Motor neuron (in vitro differentiated cells): ENCODE data around the gene GUCY2D. TPM values are rescaled to one million over a fixed set of nuclear protein-coding genes. Genes with fewer than 3 reads are reported as not detected.
"Not testable (repeated sequence)": the region's sequence is repeated elsewhere in the genome, so short reads cannot be mapped to it uniquely, and the experiment has no call there.

ENCODE experiments used
- ATAC-seq, 8 experiments: fragments of 200-7000 bp; cut with Tn5 transposase; replicated peaks in 6 of 8; 2 replicates each; pipeline ENCODE4 v1.8.0; 2021; ENCODE audit warnings: mild to moderate bottlenecking in 8 of 8, moderate library complexity in 8 of 8
- H3K27ac ChIP-seq, 2 donors: fragments of 250-450 bp; sonication (Bioruptor Pico); 2 replicates each; pipeline ENCODE4 v1.9.0; 2021; ENCODE audit warnings: antibody characterized with exemption in 2 of 2, mild to moderate bottlenecking in 2 of 2, moderate library complexity in 1 of 2
- H3K4me1 ChIP-seq, 2 donors: fragments of 250-450 bp; sonication (Bioruptor Pico); replicated peaks in 1 of 2; 2 replicates each; pipeline ENCODE4 v1.6.1; 2021; ENCODE audit warnings: antibody characterized with exemption in 2 of 2, mild to moderate bottlenecking in 2 of 2, moderate library complexity in 1 of 2
- H3K4me3 ChIP-seq, 5 donors: fragments of 250-450 bp; sonication (Bioruptor Pico); 2 replicates each; pipeline ENCODE4 v1.9.0; 2021; ENCODE audit warnings: antibody characterized with exemption in 5 of 5, mild to moderate bottlenecking in 5 of 5, moderate library complexity in 4 of 5
- WGBS, 10 experiments: fragments of 450-650 bp; shearing (Covaris generic); methylation state at CpG; one replicate each; pipeline ENCODE4 v1.0.0; 2022; 5-methylcytosine and 5-hydroxymethylcytosine counted together
- in situ Hi-C, 9 experiments: fragments of 400-800 bp; cut with MboI; loops; one replicate each; pipeline ENCODE4 v1.15.0; 2021; ENCODE audit warnings: low sequenced_read_pairs in 9 of 9, low pct_unique_long_range_greater_than_20kb in 2 of 9; ENCODE audit not compliant: unreplicated experiment in 9 of 9
- total RNA-seq, 8 experiments: library from RNA; unstranded; fragments of 300-600 nt; gene quantifications; 2 replicates each; pipeline versions ENCODE4 v1.2.3 to v1.2.4, GENCODE V29; 2022

The GUCY2D gene
- under 1 TPM in 1 of 8 experiments, not detected in 7; 1.00 TPM for total RNA-seq

DNA sequence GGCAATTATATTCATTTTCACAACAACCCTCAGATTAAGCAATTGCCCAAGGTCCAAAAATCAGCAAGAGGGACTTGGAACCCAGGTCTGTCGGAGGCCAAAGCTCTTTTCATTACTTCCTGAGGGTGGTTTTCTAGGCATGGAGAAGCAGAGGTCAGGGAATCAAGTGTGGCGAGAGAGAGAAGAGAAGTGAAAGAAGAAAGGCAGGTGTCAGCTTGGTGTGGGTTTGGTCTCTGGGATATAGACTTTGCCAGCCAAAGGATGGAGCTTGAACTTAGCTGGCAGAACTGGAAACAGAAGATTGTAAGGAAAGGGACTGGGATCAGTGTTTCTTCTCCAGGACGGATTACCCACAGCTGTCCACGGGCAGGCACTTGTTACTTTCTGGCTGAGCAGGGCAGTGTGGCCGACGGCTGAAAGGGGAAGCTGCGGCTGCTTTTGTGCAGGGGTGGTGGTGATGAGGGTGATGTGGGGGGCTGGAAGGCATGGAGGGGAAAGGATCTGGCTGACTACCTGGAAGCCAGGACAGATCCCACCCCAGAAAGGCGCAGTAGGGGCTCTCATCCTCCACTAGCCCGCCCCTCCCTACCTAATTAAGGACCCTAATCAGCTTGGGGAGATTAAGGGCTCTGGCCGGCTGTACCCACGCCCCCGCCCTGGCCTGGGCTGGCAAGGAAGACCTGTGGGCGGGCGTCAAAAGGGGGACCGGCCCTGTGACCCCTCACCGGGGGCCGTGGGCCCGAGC, at the start of gene GUCY2D:
Gene GUCY2D (plus strand): TSS at position 640 of the 745 bp plus-strand sequence. CDS start 433 bp downstream, outside the sequence.
- ATAC-seq: peak in 2 of 8 experiments; percentile 6 to 18
- in situ Hi-C loops: no loop called here
- 0 to 80% (median 22%) methylated on average over 1 to 10 of the region's 18 CpGs; no CpG with 5 or more reads in 1 of the 10 experiments for WGBS, 10 experiments
- H3K4me1 ChIP-seq: no peaks in the 10 kb centered on the region
- no peak within 1 kb of the TSS for H3K27ac ChIP-seq
- peak within 1 kb of the TSS in 1 of 5 donors; percentile 12 for H3K4me3 ChIP-seq

DNA sequence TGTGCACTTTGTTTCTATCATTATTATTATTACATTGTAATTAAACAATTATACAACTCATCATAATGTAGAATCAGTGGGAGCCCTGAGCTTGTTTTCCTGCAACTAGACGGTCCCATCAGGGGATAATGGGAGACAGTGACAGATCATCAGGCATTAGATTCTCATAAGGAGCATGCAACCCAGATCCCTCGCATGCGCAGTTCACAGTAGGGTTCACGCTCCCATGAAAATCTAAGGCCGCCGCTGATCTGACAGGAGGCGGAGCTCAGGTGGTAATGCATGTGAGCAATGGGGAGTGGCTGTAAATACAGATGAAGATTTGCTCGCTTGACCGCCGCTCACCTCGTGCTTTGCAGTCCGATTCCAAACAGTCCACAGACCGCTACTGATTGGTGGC, 49.1 kb upstream of the GUCY2D start:
- 80 to 95% (median 87%) methylated on average over 3 to 9 of the region's 13 CpGs; no CpG with 5 or more reads in 2 of the 10 experiments for WGBS, 10 experiments
- in situ Hi-C loops, H3K27ac ChIP-seq, H3K4me3 ChIP-seq, ATAC-seq, H3K4me1 ChIP-seq: not testable (repeated sequence)

GRCh38 chr17:7955414-7956227, 46.8 kb upstream of the GUCY2D start:
- ATAC-seq: peak in 3 of 8 experiments; percentile 67 to 84 (median 68)
- in situ Hi-C loops: no loop called here
- Histone ChIP-seq H3K4me3 (no peak overlapping the region), H3K27ac (no peak overlapping the region), H3K4me1 (no peaks in the 10 kb centered on the region)
- WGBS, 10 experiments: 40 to 100% (median 73%) methylated on average over 1 to 11 of the region's 13 CpGs; no CpG with 5 or more reads in 1 of the 10 experiments

DNA sequence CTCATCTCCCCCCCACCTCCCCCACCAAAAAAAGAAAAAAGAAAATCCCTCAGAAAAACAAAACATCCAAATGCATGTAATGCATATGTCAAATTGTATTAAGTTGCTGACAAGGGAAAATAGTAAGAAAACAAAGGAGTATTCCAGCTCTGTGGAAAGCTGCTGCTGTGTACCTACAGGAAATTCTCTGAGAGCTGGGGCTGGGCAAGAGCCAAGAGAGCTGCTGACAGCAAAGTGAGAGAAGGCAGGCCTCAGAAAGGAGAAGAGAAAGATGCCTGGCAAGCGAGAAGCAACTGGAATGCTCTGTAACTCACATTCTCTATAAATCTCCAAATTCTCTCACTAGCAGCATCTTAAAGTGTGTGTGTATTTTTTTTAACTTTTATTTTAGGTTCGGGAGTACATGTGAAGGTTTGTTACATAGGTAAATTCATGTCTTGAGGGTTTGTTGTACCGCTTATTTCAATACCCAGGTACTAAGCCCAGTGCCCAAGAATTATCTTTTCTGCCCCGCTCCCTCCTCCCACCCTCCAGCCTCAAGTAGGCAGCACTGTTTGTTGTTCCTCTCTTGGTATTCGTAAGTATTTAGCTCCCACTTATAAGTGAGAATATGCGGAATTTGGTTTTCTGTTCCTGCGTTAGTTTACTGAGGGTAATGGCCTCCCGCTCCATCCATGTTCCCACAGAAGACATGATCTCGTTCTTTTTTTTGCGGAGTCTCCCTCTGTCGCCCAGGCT, 46.0 kb upstream of the GUCY2D start:
- no peak overlapping the region for H3K27ac ChIP-seq
- H3K4me3 ChIP-seq: no peak overlapping the region
- ATAC-seq: peak in 1 of 8 experiments; percentile 44
- no peaks in the 10 kb centered on the region for H3K4me1 ChIP-seq
- 0 to 93% (median 82%) methylated on average over 1 to 10 of the region's 11 CpGs for WGBS, 10 experiments
- in situ Hi-C loops: no loop called here

GRCh38 chr17:7959503-7960253, 42.7 kb upstream of the GUCY2D start:
- no peak for ATAC-seq
- no peak overlapping the region for H3K27ac ChIP-seq
- no peak overlapping the region for H3K4me3 ChIP-seq
- no peaks in the 10 kb centered on the region for H3K4me1 ChIP-seq
- in situ Hi-C loops: no loop called here
- WGBS, 10 experiments: 57 to 100% (median 84%) methylated on average over 1 to 7 of the region's 9 CpGs

DNA sequence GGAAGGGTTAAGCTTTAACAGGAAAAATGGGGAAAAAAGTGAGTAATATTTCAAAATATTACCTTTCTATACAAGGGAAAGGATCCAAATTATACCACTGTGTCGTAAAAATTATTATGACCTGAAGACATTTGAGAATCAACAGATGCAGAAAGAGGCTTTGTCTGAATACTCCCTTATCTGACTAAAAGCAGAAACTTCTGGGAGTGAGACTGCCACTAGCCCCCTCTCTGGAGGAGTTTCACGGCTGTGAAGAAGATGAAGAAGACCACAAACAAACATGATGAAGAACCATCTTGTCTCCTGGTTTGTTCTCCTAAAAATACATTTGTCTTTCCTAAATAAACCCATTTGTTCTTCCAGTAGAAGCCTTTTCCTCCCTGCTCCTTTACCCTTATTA, 41.0 kb upstream of the GUCY2D start:
- ATAC-seq: no peak
- in situ Hi-C loops: no loop called here
- 6 to 100% (median 45%) methylated on average over 1 to 2 of the region's 2 CpGs for WGBS, 10 experiments
- Histone ChIP-seq H3K27ac (no peak overlapping the region), H3K4me1 (no peaks in the 10 kb centered on the region), H3K4me3 (no peak overlapping the region)

GRCh38 chr17:7967751-7968150, 34.7 kb upstream of the GUCY2D start:
- in situ Hi-C loops: no loop called here
- 17 to 100% (median 67%) methylated on average over 1 to 2 of the region's 2 CpGs; no CpG with 5 or more reads in 5 of the 10 experiments for WGBS, 10 experiments
- Histone ChIP-seq H3K4me1 (no peaks in the 10 kb centered on the region), H3K4me3 (no peak overlapping the region), H3K27ac (no peak overlapping the region)
- ATAC-seq: no peak

DNA sequence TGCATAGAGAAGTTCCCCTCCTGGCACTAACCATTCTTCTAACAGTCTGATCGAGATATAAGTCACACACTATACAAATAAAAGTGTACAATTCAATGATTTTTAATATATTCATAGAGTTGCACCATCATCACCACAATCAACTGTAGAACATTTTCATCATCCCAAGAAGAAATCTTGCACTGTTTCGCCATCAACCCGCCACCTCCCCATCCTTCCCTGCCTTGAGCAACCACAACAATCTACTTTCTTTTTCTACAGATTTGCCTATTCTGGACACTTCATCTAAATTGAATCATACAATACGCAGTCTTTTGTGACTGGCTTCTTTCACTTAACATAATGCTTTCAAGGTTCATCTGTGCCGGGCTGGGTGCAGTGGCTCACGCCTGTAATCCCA, 33.0 kb upstream of the GUCY2D start:
- ATAC-seq: no peak
- in situ Hi-C loops: no loop called here
- 33 to 100% (median 85%) methylated on average over 1 to 6 of the region's 6 CpGs; no CpG with 5 or more reads in 1 of the 10 experiments for WGBS, 10 experiments
- Histone ChIP-seq H3K4me1 (no peaks in the 10 kb centered on the region), H3K4me3 (no peak overlapping the region), H3K27ac (no peak overlapping the region)

DNA sequence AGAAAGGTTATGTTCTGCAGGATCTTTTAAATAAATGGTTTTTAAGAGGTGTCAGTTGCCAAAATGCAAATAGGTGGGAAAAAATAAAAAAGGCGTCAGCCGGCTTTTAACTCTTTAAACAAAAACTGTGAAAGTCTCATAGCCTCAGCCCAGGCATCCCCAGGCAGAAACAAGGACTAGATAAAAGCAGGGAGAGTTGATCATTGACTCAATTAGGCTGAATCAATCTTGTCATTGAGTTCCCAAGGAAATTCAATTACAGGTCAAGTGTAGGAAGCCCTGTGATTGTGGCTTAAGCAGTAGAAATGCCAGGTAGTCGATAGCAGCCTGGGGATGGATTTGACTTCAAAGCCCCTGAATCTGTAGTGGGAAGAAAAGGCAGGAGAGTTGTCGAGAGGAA, 30.8 kb upstream of the GUCY2D start:
- WGBS, 10 experiments: 7 to 57% (median 40%) methylated on average over 1 to 4 of the region's 4 CpGs; no CpG with 5 or more reads in 1 of the 10 experiments
- in situ Hi-C loops: no loop called here
- Histone ChIP-seq H3K4me1 (no peaks in the 10 kb centered on the region), H3K27ac (no peak overlapping the region), H3K4me3 (no peak overlapping the region)
- ATAC-seq: no peak

- Histone ChIP-seq H3K4me1 (no peaks in the 10 kb centered on the region), H3K4me3 (no peak overlapping the region), H3K27ac (no peak overlapping the region)
- in situ Hi-C loops: no loop called here
- WGBS, 10 experiments: 63 to 100% (median 97%) methylated on average over 4 to 7 of the region's 8 CpGs; no CpG with 5 or more reads in 2 of the 10 experiments
- ATAC-seq: peak in 2 of 8 experiments; percentile 17 to 25
Observed at GRCh38 chr17:7972131-7972785, 30.2 kb upstream of the GUCY2D start.

GRCh38 chr17:7974638-7975131, 27.7 kb upstream of the GUCY2D start:
- Histone ChIP-seq H3K4me1 (no peaks in the 10 kb centered on the region), H3K27ac (no peak overlapping the region), H3K4me3 (no peak overlapping the region)
- ATAC-seq: no peak
- in situ Hi-C loops: loop anchor here in 1 of 9 experiments (25.0 kb wide), 1 partner anchor 237 kb away; no protein-coding TSS in a partner anchor

GRCh38 chr17:7977039-7977438, 25.4 kb upstream of the GUCY2D start:
- Histone ChIP-seq H3K4me1 (no peaks in the 10 kb centered on the region), H3K4me3 (no peak overlapping the region), H3K27ac (no peak overlapping the region)
- ATAC-seq: no peak
- in situ Hi-C loops: loop anchor here in 1 of 9 experiments (25.0 kb wide), 1 partner anchor 240 kb away; no protein-coding TSS in a partner anchor
- WGBS, 10 experiments: 58 to 100% (median 87%) methylated on average over 2 to 4 of the region's 4 CpGs; no CpG with 5 or more reads in 2 of the 10 experiments
